ENCODE results near the gene TOP2A.
"Not testable (repeated sequence)": the region's sequence is repeated elsewhere in the genome, so short reads cannot be mapped to it uniquely, and the experiment has no call there.

The TOP2A gene

GRCh38 chr17:40404003-40404402 is 13.7 kb downstream of the TOP2A start:
- H3K14ac ChIP-seq (ENCODE audit: low read length in 2 of 2): no peak overlapping the region
- no peak overlapping the region for H4K8ac ChIP-seq (ENCODE audit: low read length)
- H3K9me3 ChIP-seq (ENCODE audit: control insufficient read depth, low read length): no peaks in the 10 kb centered on the region
- H2BK15ac ChIP-seq (ENCODE audit: low read depth, poor library complexity, severe bottlenecking): no peak overlapping the region
- H2AK5ac ChIP-seq (ENCODE audit: low read length, severe bottlenecking): no peak overlapping the region
- no peak overlapping the region for H3K18ac ChIP-seq (ENCODE audit: low read depth in 1 of 2, low read length in 2 of 2)
- no peak overlapping the region for H3K4ac ChIP-seq (ENCODE audit: low read depth in 1 of 2, low read length in 2 of 2)
- 97% methylated on average over 3 of the region's 3 CpGs for WGBS
- no peak overlapping the region for H2AFZ ChIP-seq (ENCODE audit: low read depth, low read length)
- H3K27me3 ChIP-seq (ENCODE audit: control insufficient read depth in 1 of 2, insufficient read depth in 1 of 2, low read length in 2 of 2): no peaks in the 10 kb centered on the region
- H2BK120ac ChIP-seq (ENCODE audit: low read depth, low read length): no peak overlapping the region
- H3K36me3 ChIP-seq (ENCODE audit: control insufficient read depth in 1 of 2, insufficient read depth in 2 of 2, low read depth in 1 of 2, low read length in 2 of 2): peaks cover 0 to 18% of the 10 kb centered on the region in 2 experiments
- no peak overlapping the region for H3K4me2 ChIP-seq (ENCODE audit: low read length, poor library complexity, severe bottlenecking)
- no peak overlapping the region for H2BK12ac ChIP-seq (ENCODE audit: low read length in 2 of 2)
- no peak overlapping the region for H2BK5ac ChIP-seq (ENCODE audit: low read depth, low read length, poor library complexity, severe bottlenecking)
- H4K91ac ChIP-seq (ENCODE audit: low read length): no peak overlapping the region
- no peaks in the 10 kb centered on the region for H3K4me1 ChIP-seq (ENCODE audit: control insufficient read depth, insufficient read depth, low read depth, low read length)
- H3K27ac ChIP-seq (ENCODE audit: low read length, poor library complexity, severe bottlenecking): no peak overlapping the region
- no peak for DNase-seq
- peak overlapping the region; percentile 12 for H3K9ac ChIP-seq (ENCODE audit: low read length)
- no peaks in the 10 kb centered on the region for H3K79me1 ChIP-seq (replicated peaks; ENCODE audit: low read length, poor library complexity, severe bottlenecking)
- H3K4me3 ChIP-seq (ENCODE audit: insufficient read depth in 1 of 2, low read depth in 1 of 2, low read length in 2 of 2): no peak overlapping the region
- H3K23ac ChIP-seq (ENCODE audit: low read length in 2 of 2): no peak overlapping the region

DNA sequence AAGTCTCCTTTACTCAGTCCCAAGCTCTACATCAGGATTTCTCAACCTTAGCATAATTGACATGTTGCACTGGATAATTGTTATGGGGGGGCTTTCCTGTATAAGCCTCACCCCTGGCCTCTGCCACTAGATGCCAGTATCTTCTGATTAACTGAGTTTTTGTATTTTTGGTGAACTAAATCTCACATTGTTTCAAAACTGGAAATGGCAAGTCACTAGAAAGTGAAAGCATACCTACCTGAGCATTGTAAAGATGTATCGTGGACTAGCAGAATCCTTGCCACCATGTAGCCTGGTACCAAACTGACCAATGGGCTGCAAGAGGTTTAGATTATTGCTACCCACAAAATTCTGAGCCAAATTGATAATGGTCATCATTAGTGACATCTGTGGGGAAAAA is 15.0 kb downstream of the TOP2A start:
- Histone ChIP-seq H3K4me2 (ENCODE audit: low read length, poor library complexity, severe bottlenecking) (no peak overlapping the region), H3K18ac (ENCODE audit: low read depth in 1 of 2, low read length in 2 of 2) (no peak overlapping the region), H3K23ac (ENCODE audit: low read length in 2 of 2) (no peak overlapping the region), H2AK5ac (ENCODE audit: low read length, severe bottlenecking) (no peak overlapping the region), H3K4me3 (ENCODE audit: insufficient read depth in 1 of 2, low read depth in 1 of 2, low read length in 2 of 2) (no peak overlapping the region), H3K79me1 (replicated peaks; ENCODE audit: low read length, poor library complexity, severe bottlenecking) (no peaks in the 10 kb centered on the region), H4K91ac (ENCODE audit: low read length) (no peak overlapping the region), H2BK12ac (ENCODE audit: low read length in 2 of 2) (no peak overlapping the region), H2BK15ac (ENCODE audit: low read depth, poor library complexity, severe bottlenecking) (no peak overlapping the region), H3K4me1 (ENCODE audit: control insufficient read depth, insufficient read depth, low read depth, low read length) (no peaks in the 10 kb centered on the region), H3K9me3 (ENCODE audit: control insufficient read depth, low read length) (no peaks in the 10 kb centered on the region), H2BK5ac (ENCODE audit: low read depth, low read length, poor library complexity, severe bottlenecking) (no peak overlapping the region), H3K27me3 (ENCODE audit: control insufficient read depth in 1 of 2, insufficient read depth in 1 of 2, low read length in 2 of 2) (no peaks in the 10 kb centered on the region), H3K14ac (ENCODE audit: low read length in 2 of 2) (no peak overlapping the region), H2BK120ac (ENCODE audit: low read depth, low read length) (no peak overlapping the region), H3K36me3 (ENCODE audit: control insufficient read depth in 1 of 2, insufficient read depth in 2 of 2, low read depth in 1 of 2, low read length in 2 of 2) (peaks cover 0 to 15% of the 10 kb centered on the region in 2 experiments), H3K4ac (ENCODE audit: low read depth in 1 of 2, low read length in 2 of 2) (no peak overlapping the region), H3K9ac (ENCODE audit: low read length) (no peak overlapping the region), H4K8ac (ENCODE audit: low read length) (no peak overlapping the region), H3K27ac (ENCODE audit: low read length, poor library complexity, severe bottlenecking) (no peak overlapping the region), H2AFZ (ENCODE audit: low read depth, low read length) (no peak overlapping the region)
- WGBS: 100% methylated on average over 1 of the region's 1 CpG
- DNase-seq: no peak

DNA sequence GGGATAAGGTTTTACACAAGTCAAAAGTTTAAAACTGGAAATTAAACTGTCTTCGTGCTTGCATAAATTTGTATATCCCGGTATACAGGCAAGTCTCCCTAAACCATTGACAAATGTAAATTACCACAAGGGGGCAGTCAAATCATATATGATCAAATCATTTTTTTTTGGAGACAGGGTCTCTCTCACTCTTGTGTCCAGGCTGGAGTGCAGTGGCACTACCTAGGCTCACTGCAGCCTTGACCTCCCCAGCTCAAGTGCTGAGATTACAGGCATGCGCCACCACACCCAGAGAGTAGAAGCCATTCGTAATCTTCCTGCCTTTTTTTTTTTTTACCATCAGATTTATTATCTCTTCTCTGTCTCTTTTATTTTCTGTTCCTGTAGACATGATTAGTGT is 18.5 kb downstream of the TOP2A start:
- Histone ChIP-seq H4K8ac (ENCODE audit: low read length) (no peak overlapping the region), H3K79me1 (replicated peaks; ENCODE audit: low read length, poor library complexity, severe bottlenecking) (no peaks in the 10 kb centered on the region), H3K4me2 (ENCODE audit: low read length, poor library complexity, severe bottlenecking) (no peak overlapping the region), H3K14ac (ENCODE audit: low read length in 2 of 2) (no peak overlapping the region), H2AK5ac (ENCODE audit: low read length, severe bottlenecking) (no peak overlapping the region), H3K4me3 (ENCODE audit: insufficient read depth in 1 of 2, low read depth in 1 of 2, low read length in 2 of 2) (no peak overlapping the region), H3K9ac (ENCODE audit: low read length) (peak overlapping the region; percentile 62), H2BK12ac (ENCODE audit: low read length in 2 of 2) (no peak overlapping the region), H2AFZ (ENCODE audit: low read depth, low read length) (no peak overlapping the region), H4K91ac (ENCODE audit: low read length) (no peak overlapping the region), H3K9me3 (ENCODE audit: control insufficient read depth, low read length) (no peaks in the 10 kb centered on the region), H3K27ac (ENCODE audit: low read length, poor library complexity, severe bottlenecking) (no peak overlapping the region), H3K27me3 (ENCODE audit: control insufficient read depth in 1 of 2, insufficient read depth in 1 of 2, low read length in 2 of 2) (no peaks in the 10 kb centered on the region), H3K23ac (ENCODE audit: low read length in 2 of 2) (no peak overlapping the region), H3K18ac (ENCODE audit: low read depth in 1 of 2, low read length in 2 of 2) (no peak overlapping the region), H2BK15ac (ENCODE audit: low read depth, poor library complexity, severe bottlenecking) (no peak overlapping the region), H3K4ac (ENCODE audit: low read depth in 1 of 2, low read length in 2 of 2) (no peak overlapping the region), H2BK5ac (ENCODE audit: low read depth, low read length, poor library complexity, severe bottlenecking) (no peak overlapping the region), H3K36me3 (ENCODE audit: control insufficient read depth in 1 of 2, insufficient read depth in 2 of 2, low read depth in 1 of 2, low read length in 2 of 2) (peaks cover 0 to 13% of the 10 kb centered on the region in 2 experiments), H3K4me1 (ENCODE audit: control insufficient read depth, insufficient read depth, low read depth, low read length) (no peaks in the 10 kb centered on the region), H2BK120ac (ENCODE audit: low read depth, low read length) (no peak overlapping the region)
- DNase-seq: peak; percentile 79
- WGBS: 94% methylated on average over 3 of the region's 4 CpGs

DNA sequence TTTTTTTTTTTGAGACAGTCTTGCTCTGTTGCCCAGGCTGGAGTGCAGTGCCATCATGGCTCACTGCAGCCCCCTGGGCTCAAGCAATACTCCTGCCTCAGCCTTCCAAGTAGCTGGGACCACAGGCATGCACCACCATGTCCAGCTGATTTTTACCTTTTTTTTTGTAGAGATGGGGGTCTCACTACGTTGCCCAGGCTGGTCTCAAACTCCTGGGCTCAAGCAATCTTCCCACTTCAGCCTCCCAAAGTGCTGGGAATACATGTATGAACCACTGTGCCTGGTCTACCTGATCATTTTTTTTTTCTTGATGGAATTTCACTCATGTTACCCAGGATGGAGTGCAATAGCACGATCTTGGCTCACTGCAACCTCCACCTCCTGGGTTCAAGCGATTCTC is 31.1 kb downstream of the TOP2A start:
- H3K4me2 ChIP-seq (ENCODE audit: low read length, poor library complexity, severe bottlenecking); H4K8ac ChIP-seq (ENCODE audit: low read length); H3K4me1 ChIP-seq (ENCODE audit: control insufficient read depth, insufficient read depth, low read depth, low read length); H3K9me3 ChIP-seq (ENCODE audit: control insufficient read depth, low read length); H3K18ac ChIP-seq (ENCODE audit: low read depth in 1 of 2, low read length in 2 of 2); H2BK5ac ChIP-seq (ENCODE audit: low read depth, low read length, poor library complexity, severe bottlenecking); H2AFZ ChIP-seq (ENCODE audit: low read depth, low read length); H3K79me1 ChIP-seq (replicated peaks; ENCODE audit: low read length, poor library complexity, severe bottlenecking); H3K27ac ChIP-seq (ENCODE audit: low read length, poor library complexity, severe bottlenecking); DNase-seq; H2BK120ac ChIP-seq (ENCODE audit: low read depth, low read length); H3K4me3 ChIP-seq (ENCODE audit: insufficient read depth in 1 of 2, low read depth in 1 of 2, low read length in 2 of 2); H2AK5ac ChIP-seq (ENCODE audit: low read length, severe bottlenecking); H3K14ac ChIP-seq (ENCODE audit: low read length in 2 of 2); H4K91ac ChIP-seq (ENCODE audit: low read length); H3K9ac ChIP-seq (ENCODE audit: low read length); H3K23ac ChIP-seq (ENCODE audit: low read length in 2 of 2); H3K27me3 ChIP-seq (ENCODE audit: control insufficient read depth in 1 of 2, insufficient read depth in 1 of 2, low read length in 2 of 2); H2BK15ac ChIP-seq (ENCODE audit: low read depth, poor library complexity, severe bottlenecking); H3K4ac ChIP-seq (ENCODE audit: low read depth in 1 of 2, low read length in 2 of 2); H2BK12ac ChIP-seq (ENCODE audit: low read length in 2 of 2): not testable (repeated sequence)
- WGBS: 98% methylated on average over 3 of the region's 3 CpGs
- peaks cover 0 to 12% of the 10 kb centered on the region in 2 experiments for H3K36me3 ChIP-seq (ENCODE audit: control insufficient read depth in 1 of 2, insufficient read depth in 2 of 2, low read depth in 1 of 2, low read length in 2 of 2)
